ENCODE results near the gene RBMS2. TPM values are rescaled to one million over a fixed set of nuclear protein-coding genes. Genes with fewer than 3 reads are reported as not detected.

Gene RBMS2
- total RNA-seq, 4 donors from 2014 or later, result 31.6 to 49.4 (median 40.4) TPM

DNA sequence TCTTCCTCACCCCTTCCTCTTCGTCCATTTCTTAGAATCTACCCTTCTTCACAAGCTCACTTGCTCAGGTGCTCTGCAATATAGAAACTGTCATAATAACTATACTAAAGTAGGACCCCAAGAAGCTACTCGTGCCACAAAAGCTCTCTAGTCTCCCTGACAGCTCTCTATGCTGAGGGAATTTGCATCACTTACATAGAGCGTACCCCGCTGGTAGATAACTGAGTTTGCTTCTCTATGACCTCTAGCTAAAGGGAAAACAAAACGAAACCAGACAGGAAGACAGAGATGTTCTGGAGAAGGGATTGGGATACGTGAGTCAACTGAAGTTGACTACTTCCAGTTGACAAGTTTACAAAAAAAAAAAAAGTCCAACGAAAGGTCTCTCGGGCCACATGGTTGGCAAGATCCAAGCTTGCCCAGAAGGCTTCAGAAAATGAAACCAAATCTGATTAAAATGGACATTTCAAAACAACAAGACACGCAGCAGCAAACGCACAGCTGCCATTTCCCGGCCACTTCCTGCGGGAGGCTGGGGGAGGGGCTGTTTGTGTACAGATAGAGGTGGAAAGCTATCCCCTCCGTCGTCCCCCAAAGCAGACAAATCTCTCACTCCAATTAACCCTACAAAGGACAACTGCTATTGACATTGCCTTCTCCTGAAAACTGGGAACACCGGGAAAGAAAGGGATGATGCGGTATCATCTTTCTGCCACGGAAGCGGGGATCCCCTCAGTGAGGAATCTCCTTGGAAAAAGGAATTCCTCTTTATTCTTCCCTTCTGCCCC is 107.2 kb downstream of the RBMS2 start:
- peaks cover 0 to 11% (median 5%) of the 10 kb centered on the region in 4 donors for H3K36me3 ChIP-seq
- H3K4me1 ChIP-seq, result peaks cover 71 to 83% (median 82%) of the 10 kb centered on the region in 4 donors
- H3K27me3 ChIP-seq, result no peaks in the 10 kb centered on the region
- TF ChIP-seq POLR2AphosphoS5 (IDR thresholded peaks at IDR 0.05) (peak; percentile 46 to 69), POLR2A (IDR thresholded peaks at IDR 0.05; ENCODE audit: low read depth) (no peak), EP300 (IDR thresholded peaks at IDR 0.05) (no peak)
- TF ChIP-seq, protein P1, sequence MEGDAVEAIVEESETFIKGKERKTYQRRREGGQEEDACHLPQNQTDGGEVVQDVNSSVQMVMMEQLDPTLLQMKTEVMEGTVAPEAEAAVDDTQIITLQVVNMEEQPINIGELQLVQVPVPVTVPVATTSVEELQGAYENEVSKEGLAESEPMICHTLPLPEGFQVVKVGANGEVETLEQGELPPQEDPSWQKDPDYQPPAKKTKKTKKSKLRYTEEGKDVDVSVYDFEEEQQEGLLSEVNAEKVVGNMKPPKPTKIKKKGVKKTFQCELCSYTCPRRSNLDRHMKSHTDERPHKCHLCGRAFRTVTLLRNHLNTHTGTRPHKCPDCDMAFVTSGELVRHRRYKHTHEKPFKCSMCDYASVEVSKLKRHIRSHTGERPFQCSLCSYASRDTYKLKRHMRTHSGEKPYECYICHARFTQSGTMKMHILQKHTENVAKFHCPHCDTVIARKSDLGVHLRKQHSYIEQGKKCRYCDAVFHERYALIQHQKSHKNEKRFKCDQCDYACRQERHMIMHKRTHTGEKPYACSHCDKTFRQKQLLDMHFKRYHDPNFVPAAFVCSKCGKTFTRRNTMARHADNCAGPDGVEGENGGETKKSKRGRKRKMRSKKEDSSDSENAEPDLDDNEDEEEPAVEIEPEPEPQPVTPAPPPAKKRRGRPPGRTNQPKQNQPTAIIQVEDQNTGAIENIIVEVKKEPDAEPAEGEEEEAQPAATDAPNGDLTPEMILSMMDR (IDR thresholded peaks at IDR 0.05), result peak in 1 of 3 experiments; percentile 7
- no peak for DNase-seq (ENCODE audit: extremely low spot score)
- no peaks in the 10 kb centered on the region for H3K9me3 ChIP-seq
- 0% methylated on average over 17 of the region's 18 CpGs for WGBS
- peak overlapping the region; percentile 80 to 99 (median 97) for H3K4me3 ChIP-seq
- peak overlapping the region; percentile 88 to 98 (median 94) for H3K27ac ChIP-seq (replicated peaks in 1 of 4)
- intact Hi-C loops (cut with DNase I), result loop anchor here (2.0 kb wide), 1 partner anchor 108 kb away; the partner anchor contains the start of gene RBMS2

- Histone ChIP-seq H3K9me3 (no peaks in the 10 kb centered on the region), H3K27me3 (no peaks in the 10 kb centered on the region), H3K36me3 (peaks cover 0 to 11% (median 5%) of the 10 kb centered on the region in 4 donors), H3K4me1 (peaks cover 67 to 81% (median 80%) of the 10 kb centered on the region in 4 donors), H3K4me3 (peak overlapping the region; percentile 80 to 99 (median 97)), H3K27ac (replicated peaks in 1 of 4) (peak overlapping the region; percentile 88 to 98 (median 94))
- intact Hi-C loops (cut with DNase I), result loop anchor here (2.0 to 10.0 kb wide), 3 partner anchors 109 to 505 kb away; partner anchors contain the start of genes ESYT1 and RBMS2
- TF ChIP-seq POLR2AphosphoS5 (IDR thresholded peaks at IDR 0.05) (no peak), POLR2A (IDR thresholded peaks at IDR 0.05; ENCODE audit: low read depth) (no peak), EP300 (IDR thresholded peaks at IDR 0.05) (no peak)
- TF ChIP-seq, protein P1 (IDR thresholded peaks at IDR 0.05), result no peak
- no peak for DNase-seq (ENCODE audit: extremely low spot score)
- 0% methylated on average over 13 of the region's 46 CpGs for WGBS
Measured at GRCh38 chr12:56629459-56630179, 108.0 kb downstream of the RBMS2 start.

DNA sequence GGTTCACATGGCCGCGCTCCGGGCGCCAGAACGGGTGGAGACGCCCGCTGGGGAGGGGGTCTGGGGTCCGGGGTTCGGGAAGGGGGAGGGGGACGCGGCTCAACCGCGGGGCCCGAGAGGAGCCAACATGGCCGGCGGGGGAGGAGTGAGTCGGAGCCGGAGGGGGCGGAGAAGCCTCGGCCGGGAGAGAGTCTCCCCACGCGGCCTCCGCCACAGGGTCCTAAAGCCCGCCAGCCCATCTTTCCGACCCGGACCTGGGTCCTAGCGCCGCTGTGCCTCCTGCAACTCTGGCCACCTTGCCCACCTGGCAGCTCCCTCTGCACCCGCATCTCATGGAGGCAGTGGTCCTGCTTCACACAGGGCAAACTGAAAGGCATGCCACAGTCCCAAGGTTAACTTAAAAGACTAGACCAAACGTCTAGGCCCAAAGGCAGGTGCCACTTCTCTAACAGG is 108.6 kb downstream of the RBMS2 start, which contains the start of gene BAZ2A:
Gene BAZ2A, minus strand, starts transcription at position 147 of the 453 bp plus-strand sequence. CDS start 12,796 bp downstream, outside the sequence.
- no peak for TF ChIP-seq POLR2A (IDR thresholded peaks at IDR 0.05; ENCODE audit: low read depth)
- TF ChIP-seq, protein P1 (IDR thresholded peaks at IDR 0.05), result no peak
- TF ChIP-seq POLR2AphosphoS5 (IDR thresholded peaks at IDR 0.05), result peak; percentile 60 to 85
- TF ChIP-seq EP300 (IDR thresholded peaks at IDR 0.05), result no peak
- 4% methylated on average over 18 of the region's 31 CpGs for WGBS
- intact Hi-C loops (cut with DNase I), result loop anchor here (10.0 kb wide), 2 partner anchors 465 to 505 kb away; partner anchors contain the start of gene ESYT1
- Histone ChIP-seq H3K4me3 (peak within 1 kb of the TSS; percentile 80 to 99 (median 97)), H3K27me3 (no peaks in the 10 kb centered on the region), H3K4me1 (peaks cover 67 to 77% (median 75%) of the 10 kb centered on the region in 4 donors), H3K27ac (replicated peaks in 1 of 4) (peak within 1 kb of the TSS; percentile 88 to 98 (median 94)), H3K36me3 (peaks cover 0 to 11% (median 5%) of the 10 kb centered on the region in 4 donors), H3K9me3 (no peaks in the 10 kb centered on the region)
- DNase-seq (ENCODE audit: extremely low spot score), result peak; percentile 96

DNA sequence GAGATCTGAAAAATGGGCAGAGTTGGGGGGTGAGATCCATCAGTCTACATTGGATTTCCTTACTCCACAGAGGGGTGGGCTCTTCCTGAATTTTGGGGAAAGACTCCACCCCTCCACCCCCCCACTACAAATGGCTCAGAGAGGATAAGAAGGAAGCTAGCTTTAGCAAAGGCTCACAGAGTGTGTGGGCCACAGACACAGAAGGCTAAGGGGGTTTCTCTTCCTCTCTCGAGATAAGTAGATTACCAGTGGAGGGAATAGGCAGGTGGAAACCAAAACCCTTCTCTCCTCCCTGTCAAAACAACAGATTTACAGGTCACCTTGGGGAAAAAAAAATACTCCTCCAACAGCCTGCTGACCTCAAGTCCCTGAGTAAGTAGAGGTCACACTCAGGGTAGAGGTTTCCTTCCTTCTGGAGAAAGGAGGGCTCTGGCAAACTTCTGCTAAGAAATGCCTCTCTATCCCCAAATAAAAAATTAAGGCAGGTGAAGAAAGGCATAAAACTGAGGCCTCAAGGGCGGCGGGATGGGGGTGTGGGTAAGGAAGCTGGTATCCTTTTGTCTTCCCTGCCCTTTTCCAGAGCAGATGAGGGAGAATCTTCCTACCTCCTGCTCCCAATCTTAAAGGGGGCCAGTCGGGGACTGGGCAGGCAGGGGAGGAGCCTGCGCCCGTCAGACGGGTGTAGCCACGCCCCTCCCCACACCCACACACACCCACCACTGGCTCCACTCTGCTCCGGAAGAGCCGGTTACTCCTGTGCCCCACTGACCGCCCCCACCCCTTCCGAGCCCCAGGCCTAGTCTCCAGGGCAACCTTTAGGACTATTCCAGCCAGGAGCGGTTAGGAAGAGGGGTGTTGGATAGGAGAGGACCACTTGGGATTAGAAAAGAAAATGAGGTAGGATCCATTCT is 110.4 kb downstream of the RBMS2 start:
- Histone ChIP-seq H3K36me3 (peaks cover 0 to 5% (median under 1%) of the 10 kb centered on the region in 4 donors), H3K27ac (replicated peaks in 1 of 4) (peak overlapping the region; percentile 88 to 95 (median 94)), H3K9me3 (no peaks in the 10 kb centered on the region), H3K4me1 (peaks cover 56 to 77% (median 67%) of the 10 kb centered on the region in 4 donors), H3K4me3 (peak overlapping the region; percentile 31 to 85 (median 58)), H3K27me3 (no peaks in the 10 kb centered on the region)
- 7% methylated on average over 13 of the region's 13 CpGs for WGBS
- peak; percentile 93 for DNase-seq (ENCODE audit: extremely low spot score)
- TF ChIP-seq POLR2A (IDR thresholded peaks at IDR 0.05; ENCODE audit: low read depth) (no peak), EP300 (IDR thresholded peaks at IDR 0.05) (no peak), POLR2AphosphoS5 (IDR thresholded peaks at IDR 0.05) (peak in 1 of 2 donors; percentile 41)
- TF ChIP-seq, protein P1 (IDR thresholded peaks at IDR 0.05), result peak in 1 of 3 experiments; percentile 7
- intact Hi-C loops (cut with DNase I), result loop anchor here (10.0 kb wide), 2 partner anchors 463 to 507 kb away; partner anchors contain the start of gene ESYT1
